Caco-2 (cell line): ENCODE measurements around the gene TSNAX. TPM values are rescaled to one million over a fixed set of nuclear protein-coding genes. Genes with fewer than 3 reads are reported as not detected.

Experiments used
- BruUV-seq: library from RNA; stranded (reverse); fragments of 400-500 nt; replicated peaks from 2 replicates; lab custom pipeline; 2021; lab: Mats Ljungman, UMichigan
- CTCF ChIA-PET: fragments of 300-600 bp; sonication (Branson Sonifier 250); formaldehyde crosslinking; loops from one replicate; lab custom pipeline; 2022; ENCODE audit warnings: antibody characterized with exemption; lab: Charles Lee
- POLR2A ChIA-PET: fragments of 300-600 bp; sonication (Branson Sonifier 250); formaldehyde crosslinking; loops from one replicate; lab custom pipeline; 2022; ENCODE audit warnings: antibody characterized with exemption; lab: Charles Lee
- DNase-seq, 2 experiments: peaks; one replicate each; pipeline versions ENCODE4 v3.0.0 to v3.0.0-alpha.2; 2020 to 2022
- H3K27me3 ChIP-seq: replicated peaks from 2 replicates; pipeline ENCODE4 v1.6.0; 2011; ENCODE audit warnings: low read length; ENCODE audit not compliant: control insufficient read depth, insufficient read depth
- H3K36me3 ChIP-seq: 2 replicates; pipeline ENCODE4 v1.5.1; 2011; ENCODE audit warnings: low read length; ENCODE audit not compliant: control insufficient read depth, insufficient read depth
- H3K4me1 ChIP-seq: fragments of 250-450 bp; sonication (Bioruptor Pico); 2 replicates; pipeline ENCODE4 v1.5.1; 2020; ENCODE audit warnings: mild to moderate bottlenecking
- H3K4me3 ChIP-seq: 2 replicates; pipeline ENCODE4 v1.5.1; 2011; ENCODE audit warnings: low read depth, mild to moderate bottlenecking, control low read depth, low read length
- H3K9me3 ChIP-seq: fragments of 250-450 bp; sonication (Bioruptor Pico); 2 replicates; pipeline ENCODE4 v1.5.1; 2020; ENCODE audit warnings: mild to moderate bottlenecking, moderate library complexity
- H3K27ac Mint-ChIP-seq: one replicate; pipeline ENCODE4 v1.8.0; 2022; ENCODE audit warnings: mixed read lengths; ENCODE audit not compliant: unreplicated experiment
- H3K27me3 Mint-ChIP-seq: one replicate; pipeline ENCODE4 v1.8.0; 2022; ENCODE audit warnings: mixed read lengths; ENCODE audit not compliant: insufficient read depth, unreplicated experiment
- H3K36me3 Mint-ChIP-seq: one replicate; pipeline ENCODE4 v1.8.0; 2022; ENCODE audit warnings: mild to moderate bottlenecking, mixed read lengths; ENCODE audit not compliant: insufficient read depth, unreplicated experiment
- H3K4me1 Mint-ChIP-seq: one replicate; pipeline ENCODE4 v1.8.0; 2022; ENCODE audit warnings: low read depth, mixed read lengths; ENCODE audit not compliant: unreplicated experiment
- H3K4me3 Mint-ChIP-seq: one replicate; pipeline ENCODE4 v1.8.0; 2022; ENCODE audit warnings: mild to moderate bottlenecking, moderate library complexity, mixed read lengths; ENCODE audit not compliant: unreplicated experiment
- H3K9me3 Mint-ChIP-seq: one replicate; pipeline ENCODE4 v1.8.0; 2022; ENCODE audit warnings: mixed read lengths; ENCODE audit not compliant: unreplicated experiment
- CTCF ChIP-seq, 2 experiments: fragments of 200-600 bp in 1 of 2; IDR thresholded peaks; 1 replicate in 1 of 2; 2 replicates in 1 of 2; pipeline versions ENCODE4 v1.5.1 to v1.8.0; 2011 to 2022; ENCODE audit warnings: antibody characterized with exemption in 1 of 2, control low read depth in 1 of 2, inconsistent platforms in 1 of 2, low read depth in 1 of 2, low read length in 1 of 2, mild to moderate bottlenecking in 1 of 2, moderate library complexity in 1 of 2; ENCODE audit not compliant: insufficient read depth in 1 of 2, severe bottlenecking in 1 of 2, unreplicated experiment in 1 of 2
- intact Hi-C: fragments of 100-400 bp; cut with micrococcal nuclease; formaldehyde crosslinking; loops from one replicate; pipeline ENCODE4 v1.10.0; 2022; ENCODE audit not compliant: unreplicated experiment
- total RNA-seq: library from RNA; stranded (reverse); gene quantifications from 2 replicates; pipeline ENCODE4 v1.2.3, GENCODE V29; 2022

TSNAX gene
- total RNA-seq, 1 experiment from 2014 or later: 39.0 TPM

- no peaks in the 10 kb centered on the region for H3K36me3 ChIP-seq
- no TSS peak for BruUV-seq
- no peak overlapping the region for H3K4me3 Mint-ChIP-seq
- intact Hi-C loops: no loop called here
- CTCF ChIA-PET: no interaction called here
- POLR2A ChIA-PET: no interaction called here
- H3K4me1 Mint-ChIP-seq: peaks cover 4% of the 10 kb centered on the region
- no peak overlapping the region for H3K27ac Mint-ChIP-seq
- H3K36me3 Mint-ChIP-seq: no peaks in the 10 kb centered on the region
- no peak for DNase-seq
- no peaks in the 10 kb centered on the region for H3K27me3 ChIP-seq
- H3K9me3 Mint-ChIP-seq: no peaks in the 10 kb centered on the region
- TF ChIP-seq CTCF (IDR thresholded peaks at IDR 0.05; ENCODE audit: insufficient read depth in 1 of 2, low read depth in 1 of 2, low read length in 1 of 2, severe bottlenecking in 1 of 2, unreplicated experiment in 1 of 2): no peak
- no peak overlapping the region for H3K4me3 ChIP-seq
- H3K27me3 Mint-ChIP-seq: no peaks in the 10 kb centered on the region
- no peaks in the 10 kb centered on the region for H3K9me3 ChIP-seq
- peaks cover 4% of the 10 kb centered on the region for H3K4me1 ChIP-seq
Observed at GRCh38 chr1:231581859-231582258, 53.4 kb downstream of the TSNAX start.

- DNase-seq: no peak
- Mint-ChIP-seq H3K36me3 (no peaks in the 10 kb centered on the region), H3K27ac (no peak overlapping the region), H3K9me3 (no peaks in the 10 kb centered on the region), H3K4me1 (no peaks in the 10 kb centered on the region), H3K4me3 (no peak overlapping the region), H3K27me3 (no peaks in the 10 kb centered on the region)
- Histone ChIP-seq H3K4me1 (no peaks in the 10 kb centered on the region), H3K27me3 (no peaks in the 10 kb centered on the region), H3K9me3 (no peaks in the 10 kb centered on the region), H3K4me3 (no peak overlapping the region), H3K36me3 (no peaks in the 10 kb centered on the region)
- CTCF ChIA-PET: no interaction called here
- intact Hi-C loops: no loop called here
- POLR2A ChIA-PET: no interaction called here
- no TSS peak for BruUV-seq
- TF ChIP-seq CTCF (IDR thresholded peaks at IDR 0.05; ENCODE audit: insufficient read depth in 1 of 2, low read depth in 1 of 2, low read length in 1 of 2, severe bottlenecking in 1 of 2, unreplicated experiment in 1 of 2): no peak
Observed at GRCh38 chr1:231583376-231583775, 54.9 kb downstream of the TSNAX start.

- peak in 1 of 2 experiments; percentile 25 for DNase-seq
- ChIA-PET POLR2A (interaction anchor here (0.6 kb wide), 1 partner anchor 754 kb away, joined by 3 read pairs; no protein-coding TSS in a partner anchor), CTCF (interaction anchor here (0.6 to 1.3 kb wide), 5 partner anchors 22 to 246 kb away, joined by 3 to 6 read pairs (median 4); partner anchors contain the start of genes EXOC8 and SPRTN)
- TF ChIP-seq CTCF (IDR thresholded peaks at IDR 0.05; ENCODE audit: insufficient read depth in 1 of 2, low read depth in 1 of 2, low read length in 1 of 2, severe bottlenecking in 1 of 2, unreplicated experiment in 1 of 2): peak; percentile 10 to 12
- H3K4me3 ChIP-seq: no peak overlapping the region
- no peaks in the 10 kb centered on the region for H3K9me3 ChIP-seq
- H3K27me3 Mint-ChIP-seq: no peaks in the 10 kb centered on the region
- no peak overlapping the region for H3K4me3 Mint-ChIP-seq
- H3K36me3 ChIP-seq: no peaks in the 10 kb centered on the region
- no peak overlapping the region for H3K27ac Mint-ChIP-seq
- H3K27me3 ChIP-seq: no peaks in the 10 kb centered on the region
- H3K36me3 Mint-ChIP-seq: no peaks in the 10 kb centered on the region
- intact Hi-C loops: no loop called here
- BruUV-seq: no TSS peak
- no peaks in the 10 kb centered on the region for H3K4me1 ChIP-seq
- no peaks in the 10 kb centered on the region for H3K4me1 Mint-ChIP-seq
- no peaks in the 10 kb centered on the region for H3K9me3 Mint-ChIP-seq
Observed at GRCh38 chr1:231584117-231584516, 55.6 kb downstream of the TSNAX start.
